ENCODE measurements around the gene KLHL29.

DNA sequence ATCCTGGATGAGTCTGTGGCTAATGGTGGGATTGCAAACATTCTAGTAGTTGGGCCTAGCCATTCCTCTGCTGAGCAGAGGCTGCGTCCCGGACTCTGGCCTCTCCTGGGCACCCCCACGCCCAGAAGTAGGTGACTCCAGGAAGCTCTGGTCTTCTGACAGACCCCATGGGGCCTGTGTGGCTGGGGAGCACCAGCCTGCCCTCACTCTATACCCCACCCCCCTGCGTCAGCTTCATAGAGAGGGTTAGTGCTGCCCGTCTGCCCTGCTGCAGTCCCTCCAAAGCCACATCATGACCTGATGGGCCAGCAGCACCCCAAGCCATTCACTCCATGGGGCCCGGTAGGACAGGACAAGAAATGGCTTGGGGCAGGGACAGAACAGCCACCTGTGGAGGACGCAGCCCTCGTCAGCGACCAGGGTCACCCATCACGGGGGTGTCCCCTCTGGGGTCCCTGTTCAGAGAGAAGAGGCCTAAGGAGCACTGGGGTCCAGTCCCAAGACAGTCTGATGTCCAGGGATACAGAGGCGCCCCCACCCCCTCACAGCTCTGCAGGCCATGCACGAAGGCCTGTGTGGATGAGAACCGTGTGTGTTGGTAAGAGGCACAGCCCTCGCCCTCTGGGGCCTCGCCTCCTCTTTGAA lies 303.6 kb downstream of the KLHL29 start:
- TF ChIP-seq, protein P1, sequence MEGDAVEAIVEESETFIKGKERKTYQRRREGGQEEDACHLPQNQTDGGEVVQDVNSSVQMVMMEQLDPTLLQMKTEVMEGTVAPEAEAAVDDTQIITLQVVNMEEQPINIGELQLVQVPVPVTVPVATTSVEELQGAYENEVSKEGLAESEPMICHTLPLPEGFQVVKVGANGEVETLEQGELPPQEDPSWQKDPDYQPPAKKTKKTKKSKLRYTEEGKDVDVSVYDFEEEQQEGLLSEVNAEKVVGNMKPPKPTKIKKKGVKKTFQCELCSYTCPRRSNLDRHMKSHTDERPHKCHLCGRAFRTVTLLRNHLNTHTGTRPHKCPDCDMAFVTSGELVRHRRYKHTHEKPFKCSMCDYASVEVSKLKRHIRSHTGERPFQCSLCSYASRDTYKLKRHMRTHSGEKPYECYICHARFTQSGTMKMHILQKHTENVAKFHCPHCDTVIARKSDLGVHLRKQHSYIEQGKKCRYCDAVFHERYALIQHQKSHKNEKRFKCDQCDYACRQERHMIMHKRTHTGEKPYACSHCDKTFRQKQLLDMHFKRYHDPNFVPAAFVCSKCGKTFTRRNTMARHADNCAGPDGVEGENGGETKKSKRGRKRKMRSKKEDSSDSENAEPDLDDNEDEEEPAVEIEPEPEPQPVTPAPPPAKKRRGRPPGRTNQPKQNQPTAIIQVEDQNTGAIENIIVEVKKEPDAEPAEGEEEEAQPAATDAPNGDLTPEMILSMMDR (IDR thresholded peaks at IDR 0.05; ENCODE audit: poor library complexity), result no peak
- no peak for TF ChIP-seq EZH2phosphoT487 (IDR thresholded peaks at IDR 0.05; ENCODE audit: low read depth, severe bottlenecking, unreplicated experiment)

Measured in hepatocyte (in vitro differentiated cells).